Esophagus squamous epithelium (tissue), 5 donors: ENCODE results near the gene PSMB4. TPM values are rescaled to one million over a fixed set of nuclear protein-coding genes. Genes with fewer than 3 reads are reported as not detected.

ENCODE experiments used
- DNase-seq: peaks from one replicate; lab custom pipeline; 2025; lab: John Stamatoyannopoulos, UW
- H3K27ac ChIP-seq, 4 donors: fragments of 200-600 bp; sonication (generic); one replicate each; pipeline ENCODE4 v1.5.1; 2016 to 2019; ENCODE audit warnings: mild to moderate bottlenecking in 1 of 4
- H3K27me3 ChIP-seq, 4 donors: fragments of 200-600 bp; sonication (generic); 1 replicate in 3 of 4; 2 replicates in 1 of 4; pipeline versions ENCODE4 v1.5.1 to v1.6.0; 2017 to 2021; ENCODE audit warnings: antibody characterized with exemption in 1 of 4
- H3K36me3 ChIP-seq, 3 donors: fragments of 200-600 bp; sonication (generic); one replicate each; pipeline ENCODE4 v1.5.1; 2016 to 2019
- H3K4me1 ChIP-seq, 3 donors: fragments of 200-600 bp; sonication (generic); one replicate each; pipeline ENCODE4 v1.5.1; 2017 to 2019
- H3K4me3 ChIP-seq, 4 donors: fragments of 200-600 bp; sonication (generic); 1 replicate in 3 of 4; 2 replicates in 1 of 4; pipeline ENCODE4 v1.5.1; 2016 to 2019; ENCODE audit warnings: mild to moderate bottlenecking in 2 of 4, moderate library complexity in 1 of 4
- H3K9me3 ChIP-seq, 3 donors: fragments of 200-600 bp; sonication (generic); one replicate each; pipeline ENCODE4 v1.5.1; 2016 to 2019
- POLR2A ChIP-seq, 4 donors: fragments of 450-650 bp; IDR thresholded peaks; one replicate each; pipeline ENCODE4 v1.6.1; 2017; ENCODE audit warnings: antibody characterized with exemption in 4 of 4, mild to moderate bottlenecking in 4 of 4, moderate library complexity in 3 of 4
- WGBS, 2 donors: methylation state at CpG; one replicate each; pipeline ENCODE4 v1.1.5; 2018; 5-methylcytosine and 5-hydroxymethylcytosine counted together
- intact Hi-C: fragments of 100-400 bp; cut with DNase I; formaldehyde crosslinking; loops from one replicate; pipeline ENCODE4 v1.15.0; 2022
- total RNA-seq, 4 donors: library from RNA; depleted of rRNA; stranded (reverse); fragments of >200 nt; gene quantifications; one replicate each; pipeline ENCODE4 v1.1.0, GENCODE V29; 2016
- TF ChIP-seq, protein P1 (sequence below), 6 experiments: fragments of 450-650 bp in 4 of 6; fragments of 200-600 bp in 2 of 6; sonication (generic) in 2 of 6; IDR thresholded peaks; one replicate each; pipeline ENCODE4 v1.5.1; 2016 to 2019; ENCODE audit warnings: antibody characterized with exemption in 6 of 6, mild to moderate bottlenecking in 4 of 6, moderate library complexity in 4 of 6
- donor health status: DM: yes; HTN: yes; CAD: no.

The PSMB4 gene
- total RNA-seq, 4 donors from 2014 or later = 114 to 203 (median 186) TPM

DNA sequence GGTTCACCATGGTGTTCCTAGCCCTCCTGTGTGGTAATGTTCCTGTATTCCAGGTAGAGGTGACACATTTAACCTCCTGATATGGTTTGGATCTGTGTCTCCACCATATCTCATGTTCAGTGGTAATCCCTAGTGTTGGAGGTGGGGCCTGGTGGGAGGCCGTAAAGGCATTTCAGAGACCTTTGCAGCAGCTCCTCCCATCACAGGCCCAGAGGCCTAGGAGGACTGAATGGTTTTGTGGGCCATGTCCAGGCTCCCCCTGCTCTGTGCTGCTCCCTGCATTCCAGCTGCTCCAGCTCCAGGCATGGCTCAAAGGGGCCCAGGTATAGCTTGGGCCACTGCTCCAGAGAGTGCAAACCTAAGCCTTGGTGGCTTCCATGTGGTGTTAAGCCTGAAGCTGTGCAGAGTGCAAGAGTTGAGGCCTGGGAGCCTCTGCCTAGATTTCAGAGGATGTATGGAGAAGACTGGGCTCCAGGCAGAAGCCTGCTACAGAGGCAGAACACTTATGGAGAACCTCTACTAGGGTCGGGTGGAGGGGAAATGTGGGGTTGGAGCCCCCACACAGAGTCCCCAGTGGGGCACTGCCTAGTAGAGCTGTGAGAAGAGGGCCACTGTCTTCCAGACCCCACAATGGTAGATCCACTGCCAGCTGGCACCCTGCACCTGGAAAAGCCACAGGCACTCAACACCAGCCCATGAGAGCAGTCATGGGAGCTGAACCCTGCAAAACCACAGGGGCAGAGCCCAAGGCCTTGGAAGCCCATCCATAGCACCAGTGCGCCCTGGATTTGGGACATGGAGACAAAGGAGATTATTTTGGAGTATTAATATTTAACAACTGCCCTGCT is 36.8 kb upstream of the PSMB4 start:
- 90 to 100% methylated on average over 1 to 2 of the region's 3 CpGs for WGBS, 2 donors
- no peak for DNase-seq
- intact Hi-C loops = no loop called here
- H3K4me1 ChIP-seq = no peaks in the 10 kb centered on the region
- H3K27ac ChIP-seq = no peak overlapping the region
- H3K9me3 ChIP-seq = peaks cover 0 to 11% (median 9%) of the 10 kb centered on the region in 3 donors
- no peak overlapping the region for H3K4me3 ChIP-seq
- H3K36me3 ChIP-seq = peaks cover 0 to 51% (median 0%) of the 10 kb centered on the region in 3 donors
- H3K27me3 ChIP-seq = no peaks in the 10 kb centered on the region
- TF ChIP-seq, protein P1, sequence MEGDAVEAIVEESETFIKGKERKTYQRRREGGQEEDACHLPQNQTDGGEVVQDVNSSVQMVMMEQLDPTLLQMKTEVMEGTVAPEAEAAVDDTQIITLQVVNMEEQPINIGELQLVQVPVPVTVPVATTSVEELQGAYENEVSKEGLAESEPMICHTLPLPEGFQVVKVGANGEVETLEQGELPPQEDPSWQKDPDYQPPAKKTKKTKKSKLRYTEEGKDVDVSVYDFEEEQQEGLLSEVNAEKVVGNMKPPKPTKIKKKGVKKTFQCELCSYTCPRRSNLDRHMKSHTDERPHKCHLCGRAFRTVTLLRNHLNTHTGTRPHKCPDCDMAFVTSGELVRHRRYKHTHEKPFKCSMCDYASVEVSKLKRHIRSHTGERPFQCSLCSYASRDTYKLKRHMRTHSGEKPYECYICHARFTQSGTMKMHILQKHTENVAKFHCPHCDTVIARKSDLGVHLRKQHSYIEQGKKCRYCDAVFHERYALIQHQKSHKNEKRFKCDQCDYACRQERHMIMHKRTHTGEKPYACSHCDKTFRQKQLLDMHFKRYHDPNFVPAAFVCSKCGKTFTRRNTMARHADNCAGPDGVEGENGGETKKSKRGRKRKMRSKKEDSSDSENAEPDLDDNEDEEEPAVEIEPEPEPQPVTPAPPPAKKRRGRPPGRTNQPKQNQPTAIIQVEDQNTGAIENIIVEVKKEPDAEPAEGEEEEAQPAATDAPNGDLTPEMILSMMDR (IDR thresholded peaks at IDR 0.05) = no peak

DNA sequence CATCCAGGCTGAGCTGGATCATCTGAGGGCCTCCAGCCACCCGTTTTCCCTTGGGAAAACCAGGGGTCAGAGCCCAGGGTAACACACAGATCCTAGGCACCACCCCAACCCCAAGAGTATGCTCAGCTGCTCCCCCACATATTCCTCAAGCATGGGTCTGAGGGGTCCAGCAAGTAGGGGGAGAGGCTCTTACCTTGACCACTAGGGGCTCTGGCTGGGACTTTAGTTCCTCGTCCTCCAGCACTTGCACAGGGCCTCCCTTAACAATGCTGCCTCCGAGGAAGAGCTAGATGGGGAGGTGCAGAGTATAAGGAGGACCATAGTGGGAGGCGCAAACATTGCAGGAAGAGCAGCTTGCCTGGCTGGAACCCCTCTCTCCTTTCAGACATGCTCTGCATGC is 34.4 kb upstream of the PSMB4 start:
- WGBS, 2 donors = 93 to 100% methylated on average over 2 of the region's 4 CpGs

DNA sequence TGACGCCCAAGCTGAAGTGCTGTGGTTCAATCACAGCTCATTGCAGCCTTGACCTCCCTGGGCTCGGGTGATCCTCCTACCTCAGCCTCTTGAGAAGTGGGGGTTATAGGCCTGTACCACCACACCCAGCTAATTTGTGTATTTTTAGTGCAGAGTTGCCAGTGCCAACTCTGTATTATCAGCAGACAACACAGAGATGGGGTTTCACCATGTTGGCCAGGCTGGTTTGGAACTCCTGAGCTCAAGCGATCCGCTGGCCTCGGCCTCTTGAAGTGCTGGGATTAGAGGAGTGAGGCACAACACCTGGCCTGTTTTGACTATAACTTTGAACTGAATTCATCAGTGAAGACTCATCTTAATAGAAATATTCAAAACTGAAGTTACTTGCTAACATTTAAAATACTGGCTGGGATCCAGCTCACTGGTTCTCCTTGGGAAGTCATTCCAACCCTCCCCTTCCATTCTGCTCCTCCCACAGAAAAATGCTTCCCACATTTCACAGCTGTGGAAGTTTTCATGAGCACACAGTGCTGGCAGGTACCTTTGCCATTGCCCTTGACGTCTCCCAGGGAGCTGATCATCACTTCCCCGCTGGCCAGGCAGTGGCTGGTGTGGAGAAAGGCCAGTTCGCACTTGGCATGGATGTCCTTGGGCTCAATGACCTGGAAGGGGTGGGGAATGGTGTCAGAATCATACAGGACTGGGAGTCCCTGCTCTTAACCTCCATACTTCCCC is 31.5 kb upstream of the PSMB4 start:
- intact Hi-C loops = no loop called here
- no peak for DNase-seq
- Histone ChIP-seq H3K27me3 (no peaks in the 10 kb centered on the region), H3K9me3 (peaks cover 0 to 2% (median 2%) of the 10 kb centered on the region in 3 donors), H3K27ac (peak overlapping the region in 1 of 4 donors; percentile 56), H3K36me3 (peaks cover 0 to 65% (median 0%) of the 10 kb centered on the region in 3 donors), H3K4me1 (peaks cover 29 to 49% (median 30%) of the 10 kb centered on the region in 3 donors), H3K4me3 (no peak overlapping the region)
- WGBS, 2 donors = 87 to 94% methylated on average over 3 to 4 of the region's 8 CpGs
- TF ChIP-seq, protein P1 (IDR thresholded peaks at IDR 0.05) = no peak

More for the DNA sequence above, 34.4 kb upstream of the PSMB4 start:
- Histone ChIP-seq H3K9me3 (peaks cover 0 to 11% (median 9%) of the 10 kb centered on the region in 3 donors), H3K36me3 (peaks cover 0 to 72% (median 0%) of the 10 kb centered on the region in 3 donors), H3K27me3 (no peaks in the 10 kb centered on the region), H3K4me3 (no peak overlapping the region), H3K4me1 (peaks cover 4 to 21% (median 5%) of the 10 kb centered on the region in 3 donors), H3K27ac (no peak overlapping the region)
- no peak for DNase-seq
- TF ChIP-seq POLR2A (IDR thresholded peaks at IDR 0.05) = no peak
- TF ChIP-seq, protein P1 (IDR thresholded peaks at IDR 0.05) = no peak
- intact Hi-C loops = no loop called here

GRCh38 chr1:151368393-151369301 is 30.7 kb upstream of the PSMB4 start:
- peaks cover 31 to 58% (median 33%) of the 10 kb centered on the region in 3 donors for H3K4me1 ChIP-seq
- no peaks in the 10 kb centered on the region for H3K27me3 ChIP-seq
- no peak for TF ChIP-seq POLR2A (IDR thresholded peaks at IDR 0.05)
- TF ChIP-seq, protein P1 (IDR thresholded peaks at IDR 0.05) = no peak
- peaks cover 0 to 57% (median 0%) of the 10 kb centered on the region in 3 donors for H3K36me3 ChIP-seq
- WGBS, 2 donors = 86 to 94% methylated on average over 7 to 11 of the region's 20 CpGs
- peak overlapping the region in 1 of 4 donors; percentile 56 for H3K27ac ChIP-seq
- no peak for DNase-seq
- no peaks in the 10 kb centered on the region for H3K9me3 ChIP-seq
- intact Hi-C loops = no loop called here
- no peak overlapping the region for H3K4me3 ChIP-seq
